OCI-LY1 (cell line): ENCODE results near the gene GALNT1.

Experiments used
- H2AFZ ChIP-seq: fragments of 200-600 bp; sonication (generic), shearing (Covaris generic); 2 replicates; pipeline ENCODE4 v1.6.0; 2014; ENCODE audit warnings: antibody characterized with exemption, mild to moderate bottlenecking, low read length
- H3F3A ChIP-seq: fragments of 200-600 bp; sonication (generic), shearing (Covaris generic); 2 replicates; pipeline ENCODE4 v1.6.0; 2014; ENCODE audit warnings: mild to moderate bottlenecking, antibody characterized with exemption, low read length, moderate library complexity; ENCODE audit not compliant: insufficient read depth
- H3K27ac ChIP-seq: fragments of 200-600 bp; sonication (generic); 2 replicates; pipeline ENCODE4 v1.5.1; 2014; ENCODE audit warnings: low read length, mixed run types, mild to moderate bottlenecking, low read depth; ENCODE audit not compliant: poor library complexity, severe bottlenecking
- H3K27me3 ChIP-seq: fragments of 200-600 bp; sonication (generic); 2 replicates; pipeline ENCODE4 v1.6.0; 2014; ENCODE audit warnings: antibody characterized with exemption, mild to moderate bottlenecking, low read length, moderate library complexity; ENCODE audit not compliant: insufficient read depth
- H3K36me3 ChIP-seq: fragments of 200-600 bp; sonication (generic); 2 replicates; pipeline ENCODE4 v1.6.1; 2014; ENCODE audit warnings: mild to moderate bottlenecking, antibody characterized with exemption, low read length, moderate library complexity, mixed read lengths; ENCODE audit not compliant: insufficient read depth
- H3K4me1 ChIP-seq: fragments of 200-600 bp; sonication (generic); 2 replicates; pipeline ENCODE4 v1.5.1; 2014; ENCODE audit warnings: mild to moderate bottlenecking, low read length, moderate library complexity; ENCODE audit not compliant: insufficient read depth, severe bottlenecking
- H3K4me2 ChIP-seq: fragments of 200-600 bp; sonication (generic), shearing (Covaris generic); 2 replicates; pipeline ENCODE4 v1.6.1; 2014; ENCODE audit warnings: low read length
- H3K4me3 ChIP-seq: fragments of 200-600 bp; sonication (generic); 2 replicates; pipeline ENCODE4 v1.5.1; 2014; ENCODE audit warnings: low read length, low read depth, mild to moderate bottlenecking, mixed read lengths; ENCODE audit not compliant: poor library complexity, severe bottlenecking
- H3K79me2 ChIP-seq: fragments of 200-600 bp; shearing (Covaris generic); 2 replicates; pipeline ENCODE4 v1.6.1; 2016; ENCODE audit warnings: mixed run types, low read length, mixed read lengths; ENCODE audit not compliant: insufficient read depth
- H3K9ac ChIP-seq: fragments of 200-600 bp; sonication (generic), shearing (Covaris generic); 2 replicates; pipeline ENCODE4 v1.6.1; 2014; ENCODE audit warnings: mild to moderate bottlenecking, low read length, mixed read lengths
- H3K9me2 ChIP-seq: fragments of 200-600 bp; sonication (generic), shearing (Covaris generic); 2 replicates; pipeline ENCODE4 v1.6.1; 2014; ENCODE audit warnings: low read depth, mild to moderate bottlenecking, low read length, mixed read lengths
- H3K9me3 ChIP-seq: fragments of 200-600 bp; shearing (Covaris generic); 2 replicates; pipeline ENCODE4 v1.6.1; 2014; ENCODE audit warnings: low read length, mixed read lengths
- H4K20me1 ChIP-seq: fragments of 200-600 bp; sonication (generic), shearing (Covaris generic); 2 replicates; pipeline ENCODE4 v1.6.0; 2016; ENCODE audit warnings: mild to moderate bottlenecking, low read length; ENCODE audit not compliant: insufficient read depth
- EZH2 ChIP-seq: fragments of 200-600 bp; sonication (generic), shearing (Covaris generic); IDR thresholded peaks from 2 replicates; pipeline ENCODE4 v1.8.0; 2017; ENCODE audit warnings: borderline replicate concordance, mixed run types, mild to moderate bottlenecking, antibody characterized with exemption, low read length, moderate library complexity, mixed read lengths
- TF ChIP-seq, protein P1 (sequence below): fragments of 200-600 bp; sonication (generic), shearing (Covaris generic); IDR thresholded peaks from 2 replicates; pipeline ENCODE4 v1.5.1; 2017; ENCODE audit warnings: mild to moderate bottlenecking, antibody characterized with exemption, low read length, moderate library complexity, mixed read lengths

The GALNT1 gene

DNA sequence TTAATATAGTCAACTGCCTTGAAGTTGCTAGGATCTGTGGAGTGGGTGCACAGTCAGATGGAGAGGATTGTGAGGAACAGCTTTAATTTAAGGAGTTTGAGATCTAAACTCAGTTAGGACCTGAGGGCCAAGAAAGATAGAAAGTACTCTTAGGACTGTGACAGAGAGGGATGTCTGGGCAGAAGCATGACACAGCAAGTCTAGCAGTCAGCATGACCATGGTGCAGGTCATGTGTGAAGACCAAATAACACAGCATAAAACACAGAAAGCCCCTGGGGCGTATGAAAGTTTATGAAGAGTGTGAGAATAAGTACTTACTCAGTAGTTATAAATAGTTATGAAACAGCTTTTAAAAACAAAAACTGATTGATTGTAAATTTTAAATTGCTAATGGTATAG lies 107.2 kb downstream of the GALNT1 start:
- no peak overlapping the region for H3K27ac ChIP-seq
- H3F3A ChIP-seq, result no peaks in the 10 kb centered on the region
- no peaks in the 10 kb centered on the region for H4K20me1 ChIP-seq
- TF ChIP-seq, protein P1, sequence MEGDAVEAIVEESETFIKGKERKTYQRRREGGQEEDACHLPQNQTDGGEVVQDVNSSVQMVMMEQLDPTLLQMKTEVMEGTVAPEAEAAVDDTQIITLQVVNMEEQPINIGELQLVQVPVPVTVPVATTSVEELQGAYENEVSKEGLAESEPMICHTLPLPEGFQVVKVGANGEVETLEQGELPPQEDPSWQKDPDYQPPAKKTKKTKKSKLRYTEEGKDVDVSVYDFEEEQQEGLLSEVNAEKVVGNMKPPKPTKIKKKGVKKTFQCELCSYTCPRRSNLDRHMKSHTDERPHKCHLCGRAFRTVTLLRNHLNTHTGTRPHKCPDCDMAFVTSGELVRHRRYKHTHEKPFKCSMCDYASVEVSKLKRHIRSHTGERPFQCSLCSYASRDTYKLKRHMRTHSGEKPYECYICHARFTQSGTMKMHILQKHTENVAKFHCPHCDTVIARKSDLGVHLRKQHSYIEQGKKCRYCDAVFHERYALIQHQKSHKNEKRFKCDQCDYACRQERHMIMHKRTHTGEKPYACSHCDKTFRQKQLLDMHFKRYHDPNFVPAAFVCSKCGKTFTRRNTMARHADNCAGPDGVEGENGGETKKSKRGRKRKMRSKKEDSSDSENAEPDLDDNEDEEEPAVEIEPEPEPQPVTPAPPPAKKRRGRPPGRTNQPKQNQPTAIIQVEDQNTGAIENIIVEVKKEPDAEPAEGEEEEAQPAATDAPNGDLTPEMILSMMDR, result no peak
- TF ChIP-seq EZH2, result no peak
- peaks cover 23% of the 10 kb centered on the region; the same call in 1 of the 2 replicates for H3K36me3 ChIP-seq
- no peaks in the 10 kb centered on the region for H3K4me1 ChIP-seq
- H3K27me3 ChIP-seq, result no peaks in the 10 kb centered on the region
- no peaks in the 10 kb centered on the region for H3K9me3 ChIP-seq
- no peak overlapping the region for H3K9ac ChIP-seq
- H2AFZ ChIP-seq, result no peak overlapping the region
- H3K79me2 ChIP-seq, result no peaks in the 10 kb centered on the region
- no peak overlapping the region for H3K4me2 ChIP-seq
- H3K4me3 ChIP-seq, result no peak overlapping the region
- no peaks in the 10 kb centered on the region for H3K9me2 ChIP-seq

DNA sequence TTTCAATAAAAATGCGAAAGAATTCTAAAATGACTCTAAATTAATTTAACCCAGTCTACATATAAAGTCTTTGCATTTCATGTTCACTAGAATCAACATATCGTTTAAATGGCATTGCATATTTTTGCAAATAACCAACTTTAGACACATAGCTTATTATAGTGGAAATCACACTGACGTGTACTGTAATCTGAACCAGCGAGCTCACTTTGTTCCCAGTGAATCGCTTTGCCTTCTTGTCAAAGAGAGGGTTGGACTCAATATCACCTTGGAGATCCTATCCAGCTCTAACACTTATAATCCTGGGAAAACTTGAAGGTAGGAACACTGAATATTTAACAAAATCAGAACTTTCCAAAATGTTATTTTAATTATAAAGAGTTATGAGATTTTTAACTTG lies 108.2 kb downstream of the GALNT1 start:
- Histone ChIP-seq H3F3A (no peaks in the 10 kb centered on the region), H3K4me3 (no peak overlapping the region), H3K36me3 (peaks cover 27% of the 10 kb centered on the region; the same call in 1 of the 2 replicates), H3K9me2 (no peaks in the 10 kb centered on the region), H3K4me1 (no peaks in the 10 kb centered on the region), H3K9ac (no peak overlapping the region), H3K9me3 (no peaks in the 10 kb centered on the region), H3K27me3 (no peaks in the 10 kb centered on the region), H4K20me1 (no peaks in the 10 kb centered on the region), H3K4me2 (no peak overlapping the region), H3K27ac (no peak overlapping the region), H2AFZ (no peak overlapping the region), H3K79me2 (no peaks in the 10 kb centered on the region)
- no peak for TF ChIP-seq EZH2
- TF ChIP-seq, protein P1, result no peak

DNA sequence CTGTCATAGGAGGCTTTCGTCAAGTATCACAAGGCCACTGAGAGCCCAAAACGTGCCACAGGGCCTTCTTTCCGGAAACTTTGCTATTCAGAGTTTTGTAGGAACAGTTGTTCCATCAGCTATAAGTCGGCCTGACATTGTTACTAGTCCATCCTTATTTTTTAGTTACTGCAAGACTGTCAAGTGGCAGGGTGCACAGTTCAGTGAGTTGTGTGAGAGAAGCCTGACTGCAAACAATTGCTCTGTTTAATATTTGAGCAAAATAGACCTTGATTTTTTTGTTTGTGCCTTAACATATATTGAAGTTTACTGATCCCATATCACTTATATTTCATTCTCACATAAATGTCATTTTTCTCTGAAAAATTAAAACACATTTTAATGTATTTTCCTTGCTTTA lies 110.1 kb downstream of the GALNT1 start:
- H4K20me1 ChIP-seq, result no peaks in the 10 kb centered on the region
- H3K36me3 ChIP-seq, result peaks cover 27% of the 10 kb centered on the region; the same call in 1 of the 2 replicates
- no peak overlapping the region for H3K4me2 ChIP-seq
- H3K4me3 ChIP-seq, result no peak overlapping the region
- no peak for TF ChIP-seq EZH2
- TF ChIP-seq, protein P1, result no peak
- no peaks in the 10 kb centered on the region for H3K4me1 ChIP-seq
- H2AFZ ChIP-seq, result no peak overlapping the region
- no peak overlapping the region for H3K9ac ChIP-seq
- no peaks in the 10 kb centered on the region for H3K9me3 ChIP-seq
- no peaks in the 10 kb centered on the region for H3K27me3 ChIP-seq
- no peaks in the 10 kb centered on the region for H3K9me2 ChIP-seq
- H3K79me2 ChIP-seq, result no peaks in the 10 kb centered on the region
- no peak overlapping the region for H3K27ac ChIP-seq
- no peaks in the 10 kb centered on the region for H3F3A ChIP-seq
